ENCODE data around the gene C2orf69.
A peak's percentile ranks its signal among the peaks of the same experiment; 100 is the strongest.
"Not testable (repeated sequence)": the region's sequence is repeated elsewhere in the genome, so short reads cannot be mapped to it uniquely, and the experiment has no call there.

The C2orf69 gene

DNA sequence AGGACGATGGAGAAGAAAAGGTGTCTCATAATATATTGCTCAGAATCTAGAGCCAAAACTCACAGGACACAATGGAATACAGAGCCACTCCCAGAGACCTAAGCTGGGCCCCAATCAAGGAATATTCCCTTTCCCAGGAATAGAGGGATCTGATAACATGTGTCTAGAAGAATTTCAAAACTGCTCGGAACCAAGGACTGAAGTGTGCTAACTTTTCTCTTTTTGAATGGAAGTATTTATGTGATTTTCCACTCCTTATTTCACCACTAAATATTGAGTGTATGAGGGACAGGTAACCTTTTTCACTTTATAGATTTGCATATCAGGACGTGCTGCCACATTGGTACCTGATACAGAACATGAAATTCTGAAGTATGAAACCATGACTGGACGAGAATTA is 9.2 kb upstream of the C2orf69 start:
- DNase-seq (ENCODE audit: low read depth): no peak
- no peak overlapping the region for H3K4me3 ChIP-seq (ENCODE audit: low read depth, low read length)
- no peak for TF ChIP-seq CTCF (IDR thresholded peaks at IDR 0.05; ENCODE audit: low read depth, low read length, missing control alignments)

DNA sequence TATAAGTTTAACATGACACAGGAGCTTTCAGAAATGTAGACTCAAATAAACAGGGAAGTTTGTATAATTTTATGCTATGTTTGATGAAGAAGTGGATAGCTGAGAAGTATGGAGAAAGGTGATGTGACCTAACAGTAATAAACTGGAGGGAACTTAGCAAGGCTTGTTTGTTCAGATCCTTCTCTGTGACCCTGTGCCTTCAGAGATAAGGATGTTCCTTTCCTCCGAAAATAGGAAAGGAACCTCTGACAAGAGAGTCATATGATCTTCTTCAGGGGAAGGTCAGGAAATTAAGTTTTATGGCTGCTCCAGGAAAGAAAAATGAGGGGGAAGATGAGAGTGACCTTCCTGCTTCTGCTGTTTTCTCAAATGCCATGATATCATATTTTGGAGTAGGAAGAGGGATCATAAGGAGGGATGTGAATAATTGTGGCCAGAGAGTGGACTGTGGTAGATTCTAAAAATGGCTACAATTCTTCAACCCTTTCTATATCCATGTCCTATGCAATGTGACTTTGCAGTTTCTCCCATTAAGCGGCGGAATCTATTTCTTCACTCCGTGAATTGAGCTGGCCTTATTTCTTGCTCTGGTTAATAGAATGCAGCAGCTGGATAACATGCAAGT is 8.5 kb upstream of the C2orf69 start:
- TF ChIP-seq CTCF (IDR thresholded peaks at IDR 0.05; ENCODE audit: low read depth, low read length, missing control alignments): no peak

GRCh38 chr2:199903111-199903510 is 8.0 kb upstream of the C2orf69 start:
- H3K4me3 ChIP-seq (ENCODE audit: low read depth, low read length): no peak overlapping the region
- no peak for DNase-seq (ENCODE audit: low read depth)
- no peak for TF ChIP-seq CTCF (IDR thresholded peaks at IDR 0.05; ENCODE audit: low read depth, low read length, missing control alignments)

More for the DNA sequence above, 8.5 kb upstream of the C2orf69 start:
- H3K4me3 ChIP-seq (ENCODE audit: low read depth, low read length): no peak overlapping the region
- DNase-seq (ENCODE audit: low read depth): no peak

GRCh38 chr2:199907008-199907714 is 3.9 kb upstream of the C2orf69 start:
- H3K4me3 ChIP-seq (ENCODE audit: low read depth, low read length): no peak overlapping the region
- TF ChIP-seq CTCF (IDR thresholded peaks at IDR 0.05; ENCODE audit: low read depth, low read length, missing control alignments): no peak
- DNase-seq (ENCODE audit: low read depth): no peak

DNA sequence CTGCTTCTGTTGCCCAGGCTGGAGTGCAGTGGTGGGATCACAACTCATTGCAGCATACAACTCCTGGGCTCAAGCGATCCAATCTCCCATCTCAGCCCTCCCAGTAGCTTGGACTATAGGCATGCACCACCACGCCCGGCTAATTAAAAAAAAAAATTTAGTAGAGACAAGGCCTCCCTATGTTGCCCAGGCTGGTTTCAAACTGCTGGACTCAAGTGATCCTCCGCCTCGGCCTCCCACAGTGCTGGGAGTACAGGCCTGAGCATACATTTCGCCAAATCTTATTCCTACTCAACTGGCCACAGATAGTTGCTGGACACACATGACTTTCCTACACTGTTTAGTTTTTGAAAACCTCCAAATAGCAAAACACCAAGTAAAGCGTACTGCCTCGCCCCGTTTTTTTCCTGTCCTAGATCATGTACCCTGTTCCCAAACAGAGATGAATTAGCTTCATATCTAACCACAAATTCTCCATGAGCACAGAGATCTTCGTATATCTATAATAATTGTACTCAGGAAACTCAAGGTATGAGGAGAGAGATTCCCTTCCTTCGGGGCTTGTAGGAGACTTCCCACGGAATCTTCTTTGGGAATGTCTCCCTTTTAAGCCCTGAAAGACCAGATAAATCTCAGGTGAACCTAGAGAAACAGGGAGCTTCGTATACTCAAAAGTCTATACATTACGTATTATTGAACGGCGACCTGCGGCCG is 598 bp upstream of the C2orf69 start:
- DNase-seq (ENCODE audit: low read depth): no peak
- no peak for TF ChIP-seq CTCF (IDR thresholded peaks at IDR 0.05; ENCODE audit: low read depth, low read length, missing control alignments)
- peak overlapping the region; percentile 96 for H3K4me3 ChIP-seq (ENCODE audit: low read depth, low read length)

DNA sequence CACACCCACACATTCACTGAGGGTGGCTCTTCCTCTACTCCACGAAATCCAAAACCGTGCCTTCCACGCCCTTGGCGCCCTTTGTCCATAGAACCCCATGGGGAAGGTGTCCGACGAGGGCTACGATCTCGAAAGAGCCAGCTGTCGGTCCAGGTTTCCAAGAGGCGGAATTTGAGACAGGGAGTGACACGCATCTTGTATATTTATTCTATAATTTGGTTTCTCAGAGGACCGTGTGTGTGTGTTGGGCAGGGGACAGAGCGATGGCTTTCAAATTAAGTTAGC is 726 bp downstream of the C2orf69 start:
- peak overlapping the region; percentile 96 for H3K4me3 ChIP-seq (ENCODE audit: low read depth, low read length)
- TF ChIP-seq CTCF (IDR thresholded peaks at IDR 0.05; ENCODE audit: low read depth, low read length, missing control alignments): no peak
- DNase-seq (ENCODE audit: low read depth): peak; percentile 13

GRCh38 chr2:199912553-199913114 is 1.5 kb downstream of the C2orf69 start:
- not testable (repeated sequence) for DNase-seq (ENCODE audit: low read depth)
- H3K4me3 ChIP-seq (ENCODE audit: low read depth, low read length): peak overlapping the region; percentile 96

Measured in GM12864 (cell line).